Activated naive CD8-positive, alpha-beta T cell (primary cell): Measurements from ENCODE around the gene ADAM12.
"Not testable (repeated sequence)": the region's sequence is repeated elsewhere in the genome, so short reads cannot be mapped to it uniquely, and the experiment has no call there.

Source experiments
- H3K27ac Mint-ChIP-seq: one replicate; pipeline ENCODE4 v1.8.0; 2021; ENCODE audit warnings: mixed read lengths
- H3K27me3 Mint-ChIP-seq: one replicate; pipeline ENCODE4 v1.8.0; 2021; ENCODE audit warnings: mixed read lengths
- H3K36me3 Mint-ChIP-seq: one replicate; pipeline ENCODE4 v1.8.0; 2021; ENCODE audit warnings: mixed read lengths
- H3K4me1 Mint-ChIP-seq: one replicate; pipeline ENCODE4 v1.8.0; 2021; ENCODE audit warnings: low read depth, mixed read lengths
- H3K4me3 Mint-ChIP-seq: one replicate; pipeline ENCODE4 v1.8.0; 2021; ENCODE audit warnings: mild to moderate bottlenecking, mixed read lengths
- H3K9me3 Mint-ChIP-seq: one replicate; pipeline ENCODE4 v1.8.0; 2021; ENCODE audit warnings: low read depth, mixed read lengths

The ADAM12 gene

DNA sequence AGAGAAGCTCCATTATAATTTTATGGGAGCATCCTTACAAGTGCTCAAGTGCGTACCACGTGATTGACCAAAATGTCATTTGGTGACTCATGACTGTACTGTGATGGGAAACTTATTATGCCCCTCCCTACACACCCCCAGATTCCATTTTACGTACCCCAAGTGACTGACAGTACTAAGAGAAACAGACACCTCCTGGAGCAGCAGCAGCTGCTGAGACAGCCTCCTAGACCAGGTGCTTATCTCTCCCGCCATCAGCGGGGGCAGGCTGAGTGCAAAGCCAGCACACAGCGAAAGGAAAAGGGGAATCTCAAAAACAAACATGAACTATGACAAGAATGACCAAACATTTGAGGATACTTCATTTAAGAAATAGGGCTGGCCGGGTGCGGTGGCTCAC is 4.2 kb upstream of the ADAM12 start:
- no peaks in the 10 kb centered on the region for H3K36me3 Mint-ChIP-seq
- H3K27ac Mint-ChIP-seq, result no peak overlapping the region
- peaks cover 5% of the 10 kb centered on the region for H3K27me3 Mint-ChIP-seq
- no peaks in the 10 kb centered on the region for H3K4me1 Mint-ChIP-seq
- H3K9me3 Mint-ChIP-seq, result no peaks in the 10 kb centered on the region
- no peak overlapping the region for H3K4me3 Mint-ChIP-seq

DNA sequence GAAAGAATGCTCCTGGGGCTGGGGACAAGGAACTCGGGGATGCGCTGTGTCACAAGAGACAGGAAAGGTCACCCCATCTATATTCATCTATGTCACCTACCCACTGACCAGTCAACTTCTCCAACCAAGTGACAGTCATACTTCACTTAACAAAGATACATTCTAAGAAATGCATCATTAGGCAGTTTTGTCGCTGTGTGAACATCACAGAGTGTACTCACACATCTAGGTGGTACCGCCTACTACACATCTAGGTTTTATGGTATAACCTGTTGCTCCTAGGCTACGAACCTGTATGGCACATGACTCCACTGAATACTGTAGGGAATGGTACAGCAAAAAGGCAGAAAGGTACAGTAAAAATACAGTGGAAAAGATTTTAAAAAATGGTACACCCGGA is 3.8 kb upstream of the ADAM12 start:
- no peaks in the 10 kb centered on the region for H3K36me3 Mint-ChIP-seq
- H3K4me1 Mint-ChIP-seq, result peaks cover 2% of the 10 kb centered on the region
- no peak overlapping the region for H3K4me3 Mint-ChIP-seq
- H3K27me3 Mint-ChIP-seq, result peaks cover 8% of the 10 kb centered on the region
- H3K27ac Mint-ChIP-seq, result no peak overlapping the region
- no peaks in the 10 kb centered on the region for H3K9me3 Mint-ChIP-seq

DNA sequence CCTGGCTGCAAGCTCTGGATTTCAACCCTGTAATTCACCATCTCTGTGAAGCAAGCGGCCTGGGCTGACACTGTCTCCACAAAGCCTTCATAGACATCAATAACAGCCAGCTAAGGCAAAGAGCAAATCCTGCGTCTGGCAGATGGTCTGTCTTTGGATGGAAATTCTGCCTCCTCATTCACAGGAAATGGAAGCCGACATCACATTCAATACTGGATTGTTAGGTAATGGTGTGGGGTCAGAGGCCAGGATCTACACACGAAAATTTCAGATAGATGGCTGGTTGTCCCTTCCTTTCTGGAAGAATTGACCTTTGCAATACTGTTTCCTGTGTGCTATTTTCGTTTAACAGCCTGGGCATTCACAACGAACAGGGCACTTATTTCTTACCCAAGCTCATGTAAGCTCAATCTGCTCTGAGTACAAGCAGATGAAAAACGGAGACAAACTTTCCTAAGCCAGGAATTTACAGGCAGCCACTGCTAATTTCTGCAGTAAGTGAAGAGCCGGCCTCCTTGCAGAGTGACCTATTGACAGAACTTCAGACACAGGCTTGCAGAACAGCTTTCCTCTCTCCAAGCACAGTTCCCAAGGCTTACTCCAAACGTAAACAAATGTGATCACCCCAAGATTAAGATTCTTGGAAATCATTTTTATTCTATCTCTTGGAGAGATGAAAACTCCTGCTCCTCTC is 3.1 kb upstream of the ADAM12 start:
- Mint-ChIP-seq H3K27me3 (peaks cover 15% of the 10 kb centered on the region), H3K27ac (no peak overlapping the region), H3K4me3 (no peak overlapping the region), H3K36me3 (no peaks in the 10 kb centered on the region), H3K9me3 (no peaks in the 10 kb centered on the region), H3K4me1 (peaks cover 6% of the 10 kb centered on the region)

DNA sequence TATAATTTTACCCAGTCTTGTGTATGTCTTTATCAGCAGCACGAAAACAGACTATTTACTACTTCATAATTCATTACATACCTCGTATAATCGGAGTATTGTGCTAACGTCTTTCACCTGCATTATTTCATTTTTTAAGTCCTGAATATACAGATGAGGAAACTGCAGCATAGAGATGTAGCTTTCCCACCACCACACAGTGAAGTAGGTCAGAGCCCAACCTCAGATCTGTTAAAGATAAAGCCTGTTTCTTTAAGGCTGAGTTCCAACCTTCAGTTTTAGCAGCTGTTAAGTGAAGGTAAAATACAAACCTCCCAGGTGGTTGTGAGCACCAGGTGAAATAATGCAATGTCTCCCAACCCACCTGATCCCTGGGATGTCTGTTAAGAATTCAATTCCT is 2.0 kb upstream of the ADAM12 start:
- Mint-ChIP-seq H3K27ac (no peak overlapping the region), H3K36me3 (no peaks in the 10 kb centered on the region), H3K4me1 (peaks cover 6% of the 10 kb centered on the region), H3K4me3 (no peak overlapping the region), H3K27me3 (peaks cover 24% of the 10 kb centered on the region), H3K9me3 (no peaks in the 10 kb centered on the region)

DNA sequence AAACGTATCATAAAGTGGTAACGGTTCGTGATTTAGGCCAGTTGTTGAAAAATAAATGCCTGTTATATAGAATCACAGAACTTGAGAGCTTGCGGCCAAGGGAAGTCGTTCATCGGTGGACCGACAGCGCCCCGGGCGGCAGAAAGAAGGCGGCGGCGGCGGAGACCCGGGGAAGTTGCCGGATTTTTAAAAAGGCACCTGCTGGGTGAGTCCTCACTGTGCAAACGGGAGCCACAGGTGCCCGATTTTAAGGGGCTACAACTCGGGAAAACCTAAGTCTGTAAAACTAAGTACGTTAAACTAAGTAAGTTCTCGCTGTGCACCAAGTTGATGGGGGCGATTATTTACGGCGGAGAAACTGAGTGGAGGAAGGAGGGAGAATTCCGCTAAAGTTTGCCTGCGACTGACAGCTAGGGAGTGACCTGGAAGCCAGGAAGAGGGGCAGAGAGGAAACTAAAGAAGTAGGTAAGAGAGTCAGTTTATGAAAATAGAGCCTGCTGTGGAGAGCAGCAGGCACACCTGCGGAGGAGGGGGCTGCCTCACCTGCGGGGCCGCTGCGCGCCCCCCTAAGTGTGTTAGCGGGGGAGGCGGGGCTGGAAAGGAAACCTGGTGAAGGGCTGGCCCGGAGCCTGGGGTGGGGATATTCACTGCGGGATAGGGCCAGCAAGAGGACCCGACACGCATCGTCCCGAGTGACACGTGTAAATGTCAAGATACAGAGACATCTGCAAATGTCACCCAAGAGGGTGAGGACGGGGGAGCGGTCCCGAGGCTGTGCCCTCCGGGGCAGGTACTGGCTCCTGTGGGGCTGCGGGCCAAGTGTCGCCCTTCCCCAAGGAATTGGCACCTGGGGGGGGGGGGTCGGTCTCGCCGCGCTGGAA is 996 bp downstream of the ADAM12 start:
- Mint-ChIP-seq H3K27ac (no peak overlapping the region), H3K9me3 (no peaks in the 10 kb centered on the region), H3K4me1 (peaks cover 6% of the 10 kb centered on the region), H3K36me3 (no peaks in the 10 kb centered on the region), H3K27me3 (peaks cover 28% of the 10 kb centered on the region), H3K4me3 (peak overlapping the region; percentile 6)

DNA sequence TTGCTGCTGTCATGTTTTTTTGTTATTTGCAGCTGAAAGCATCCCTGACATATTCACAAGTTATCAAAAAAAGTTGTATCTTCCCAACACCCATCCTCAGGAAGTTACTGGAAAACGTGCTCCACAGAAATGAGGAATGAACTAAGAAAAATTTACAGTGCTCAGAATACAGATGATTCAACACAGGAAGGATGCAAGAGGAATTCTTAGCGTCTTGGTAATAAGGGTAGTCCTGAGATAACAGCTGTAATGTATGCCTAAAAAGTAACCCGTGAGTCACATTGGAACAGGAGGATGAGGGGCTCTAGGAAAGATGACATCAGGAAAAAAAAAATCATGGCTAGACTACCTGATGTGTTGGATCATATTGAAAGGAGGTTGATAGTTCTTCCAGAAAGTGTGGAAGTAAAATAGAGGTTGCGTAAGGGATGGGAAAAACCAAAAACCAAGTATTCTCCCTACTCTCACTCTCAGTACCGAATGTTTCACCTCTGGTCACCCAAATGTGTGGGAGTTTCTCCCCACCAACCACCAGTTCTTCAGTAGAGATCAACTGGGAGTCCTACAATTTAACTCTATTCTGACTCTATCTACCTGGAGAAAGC is 3.9 kb downstream of the ADAM12 start:
- Mint-ChIP-seq H3K27me3 (peaks cover 24% of the 10 kb centered on the region), H3K9me3 (no peaks in the 10 kb centered on the region), H3K4me1 (peaks cover 6% of the 10 kb centered on the region), H3K36me3 (no peaks in the 10 kb centered on the region), H3K27ac (no peak overlapping the region), H3K4me3 (no peak overlapping the region)

DNA sequence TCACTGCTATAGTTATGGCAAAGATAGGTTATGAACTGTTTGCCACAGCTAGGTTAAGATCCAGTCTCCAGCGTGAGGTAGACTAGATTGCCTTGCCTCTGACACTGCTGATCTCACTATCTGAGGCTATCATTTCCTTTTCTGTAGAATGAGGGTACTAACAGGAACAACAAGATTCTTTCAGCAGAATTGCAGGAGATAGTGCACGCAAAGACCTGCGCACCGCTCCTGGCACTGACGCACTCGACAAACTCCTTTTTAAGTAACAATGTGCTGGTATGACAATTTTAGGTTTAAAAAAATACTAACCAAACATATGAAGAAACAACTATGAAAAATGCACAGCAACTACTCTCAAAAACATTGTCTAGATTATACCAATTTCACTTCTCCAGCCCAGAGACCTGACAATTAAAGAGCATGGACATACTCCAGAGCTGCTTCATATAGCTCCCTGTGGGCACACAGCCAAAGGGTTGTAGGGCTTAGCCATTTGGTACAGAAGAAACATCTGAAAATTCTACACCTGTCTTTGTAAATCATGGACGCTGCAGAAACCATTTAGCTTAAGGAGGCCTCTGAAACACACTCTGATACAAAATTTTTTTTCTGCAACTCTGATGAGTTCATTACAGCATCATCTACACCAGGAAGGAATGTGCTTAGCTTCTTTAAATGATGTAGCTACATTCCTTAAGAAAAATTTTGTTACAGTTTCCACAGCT is 7.8 kb downstream of the ADAM12 start:
- H3K4me3 Mint-ChIP-seq, result no peak overlapping the region
- no peaks in the 10 kb centered on the region for H3K36me3 Mint-ChIP-seq
- H3K9me3 Mint-ChIP-seq, result no peaks in the 10 kb centered on the region
- peaks cover 6% of the 10 kb centered on the region for H3K27me3 Mint-ChIP-seq
- H3K27ac Mint-ChIP-seq, result no peak overlapping the region
- no peaks in the 10 kb centered on the region for H3K4me1 Mint-ChIP-seq

DNA sequence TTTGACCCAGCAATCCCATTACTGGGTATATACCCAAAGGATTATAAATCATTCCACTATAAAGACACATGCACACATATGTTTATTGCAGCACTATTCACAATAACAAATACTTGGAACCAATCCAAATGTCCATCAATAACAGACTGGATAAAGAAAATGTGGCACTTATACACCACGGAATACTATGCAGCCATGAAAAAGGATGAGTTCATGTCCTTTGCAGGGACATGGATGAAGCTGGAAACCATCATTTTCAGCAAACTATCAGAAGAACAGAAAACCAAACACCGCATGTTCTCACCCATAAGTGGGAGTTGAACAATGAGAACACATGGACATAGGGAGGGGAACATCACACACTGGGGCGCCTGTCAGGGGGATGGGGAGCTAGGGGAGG is 9.1 kb downstream of the ADAM12 start:
- peaks cover 11% of the 10 kb centered on the region for H3K9me3 Mint-ChIP-seq
- H3K27me3 Mint-ChIP-seq, H3K4me1 Mint-ChIP-seq, H3K4me3 Mint-ChIP-seq, H3K27ac Mint-ChIP-seq, H3K36me3 Mint-ChIP-seq: not testable (repeated sequence)

DNA sequence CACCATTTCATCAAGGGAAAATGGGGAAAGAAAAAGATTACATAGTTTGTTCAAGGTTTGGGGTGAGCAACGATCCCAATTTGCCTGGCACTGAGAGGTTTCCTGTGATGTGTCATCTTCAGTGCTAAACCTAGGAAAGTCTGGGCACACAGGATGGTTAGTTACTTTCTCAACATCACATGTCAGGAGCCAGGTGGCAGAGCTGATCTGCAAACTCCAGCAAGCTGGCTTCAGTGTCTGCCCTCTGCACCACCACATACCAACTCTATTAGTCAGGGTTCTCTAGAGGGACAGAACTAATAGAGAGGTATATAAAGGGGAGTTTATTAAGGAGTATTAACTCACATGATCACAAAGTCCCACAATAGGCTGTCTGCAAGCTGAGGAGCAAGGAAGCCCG is 11.3 kb downstream of the ADAM12 start:
- no peaks in the 10 kb centered on the region for H3K36me3 Mint-ChIP-seq
- H3K4me3 Mint-ChIP-seq, result no peak overlapping the region
- H3K27me3 Mint-ChIP-seq, result no peaks in the 10 kb centered on the region
- H3K4me1 Mint-ChIP-seq, result no peaks in the 10 kb centered on the region
- H3K27ac Mint-ChIP-seq, result no peak overlapping the region
- peaks cover 11% of the 10 kb centered on the region for H3K9me3 Mint-ChIP-seq

DNA sequence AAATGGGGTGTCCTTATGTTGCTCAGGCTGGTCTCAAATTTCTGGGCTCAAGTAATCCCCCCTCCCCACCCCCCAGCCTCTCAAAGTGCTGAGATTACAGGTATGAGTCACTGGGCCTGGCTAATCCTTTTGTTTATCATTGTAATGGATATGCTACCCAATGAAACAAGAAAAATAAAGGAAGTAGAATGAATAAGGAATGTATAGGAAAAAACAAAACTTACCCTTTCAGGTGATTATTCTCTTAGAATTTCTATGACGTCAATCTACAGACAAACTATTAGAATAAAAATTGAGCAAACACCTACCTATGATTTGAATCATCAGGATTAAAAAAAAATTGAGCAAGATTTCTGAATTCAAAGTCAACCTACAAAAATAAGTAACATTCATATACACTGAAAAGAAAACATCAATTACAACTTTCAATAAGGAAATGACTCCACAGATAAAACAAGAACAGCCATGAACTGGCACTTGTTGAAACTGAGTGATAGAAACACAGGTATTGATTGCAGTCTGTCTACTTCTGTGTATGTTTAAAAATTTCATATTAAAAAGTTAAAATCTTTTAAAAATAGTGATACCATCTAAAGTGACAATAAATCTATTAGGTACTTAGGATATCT is 12.2 kb downstream of the ADAM12 start:
- Mint-ChIP-seq H3K27me3 (peaks cover 3% of the 10 kb centered on the region), H3K4me3 (no peak overlapping the region), H3K36me3 (no peaks in the 10 kb centered on the region), H3K27ac (no peak overlapping the region), H3K4me1 (no peaks in the 10 kb centered on the region), H3K9me3 (peaks cover 11% of the 10 kb centered on the region)

DNA sequence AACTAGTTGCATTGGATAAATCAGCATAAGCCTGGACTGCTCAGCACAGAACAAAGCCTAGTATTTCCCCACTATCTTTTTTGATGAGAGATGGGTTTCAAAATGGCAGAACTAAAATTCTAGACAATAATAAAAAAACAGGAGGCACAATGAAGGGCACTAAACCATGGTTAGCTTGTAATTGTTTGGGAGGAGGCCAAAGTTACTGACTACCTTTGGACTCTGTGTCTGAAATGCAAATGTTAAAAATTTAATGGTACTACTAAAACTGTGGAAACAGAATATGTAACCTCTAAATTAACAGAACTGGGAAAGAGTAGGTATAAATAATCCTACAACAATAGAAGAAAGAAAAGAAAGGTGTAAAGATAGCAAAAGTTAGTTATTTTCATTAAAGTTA is 13.0 kb downstream of the ADAM12 start:
- Mint-ChIP-seq H3K9me3 (peaks cover 11% of the 10 kb centered on the region), H3K4me1 (no peaks in the 10 kb centered on the region), H3K27ac (no peak overlapping the region), H3K4me3 (no peak overlapping the region), H3K36me3 (no peaks in the 10 kb centered on the region), H3K27me3 (peaks cover 3% of the 10 kb centered on the region)

DNA sequence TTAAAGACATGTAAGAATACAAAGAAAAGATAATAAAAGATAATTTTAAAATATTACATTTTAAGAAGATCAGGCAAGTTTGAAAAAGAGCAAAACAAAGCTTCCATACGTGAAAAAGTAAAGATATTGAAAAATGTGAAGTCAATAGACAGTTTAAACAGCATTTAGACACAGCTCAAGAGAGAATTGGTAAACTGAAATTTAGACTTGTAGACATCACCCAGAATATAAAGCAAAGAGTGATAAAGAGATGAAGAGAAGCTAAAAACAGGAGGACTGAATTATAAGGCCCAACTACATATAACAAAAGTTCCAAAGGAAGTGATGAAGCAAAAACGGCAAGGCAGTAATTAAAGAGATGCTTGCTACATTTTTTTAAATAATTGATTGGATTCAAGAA is 13.8 kb downstream of the ADAM12 start:
- Mint-ChIP-seq H3K4me3 (no peak overlapping the region), H3K27ac (no peak overlapping the region), H3K4me1 (no peaks in the 10 kb centered on the region)

DNA sequence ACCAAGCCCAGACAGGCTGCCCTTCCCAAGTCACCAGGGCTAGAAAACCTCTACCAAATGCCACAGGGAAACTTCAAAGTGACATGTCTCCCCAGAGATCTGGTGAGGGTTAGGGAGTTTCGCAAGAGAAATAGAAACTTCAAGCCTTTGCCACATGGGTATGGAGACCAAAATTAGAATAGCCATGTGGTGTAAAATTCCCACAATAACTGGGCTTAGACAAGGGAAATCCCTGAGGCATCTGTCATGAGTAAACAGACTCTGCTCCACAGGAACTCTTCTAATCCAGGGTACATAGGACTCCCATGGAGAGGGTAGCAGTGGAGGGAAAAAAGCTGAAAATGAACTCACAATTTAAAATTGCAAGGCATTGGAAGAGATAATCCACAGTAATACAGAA is 14.3 kb downstream of the ADAM12 start:
- peaks cover 3% of the 10 kb centered on the region for H3K27me3 Mint-ChIP-seq
- no peak overlapping the region for H3K4me3 Mint-ChIP-seq
- no peaks in the 10 kb centered on the region for H3K36me3 Mint-ChIP-seq
- H3K27ac Mint-ChIP-seq, result no peak overlapping the region
- peaks cover 11% of the 10 kb centered on the region for H3K9me3 Mint-ChIP-seq
- H3K4me1 Mint-ChIP-seq, result no peaks in the 10 kb centered on the region

More for the DNA sequence above, 13.8 kb downstream of the ADAM12 start:
- peaks cover 11% of the 10 kb centered on the region for H3K9me3 Mint-ChIP-seq
- no peaks in the 10 kb centered on the region for H3K36me3 Mint-ChIP-seq
- peaks cover 3% of the 10 kb centered on the region for H3K27me3 Mint-ChIP-seq

DNA sequence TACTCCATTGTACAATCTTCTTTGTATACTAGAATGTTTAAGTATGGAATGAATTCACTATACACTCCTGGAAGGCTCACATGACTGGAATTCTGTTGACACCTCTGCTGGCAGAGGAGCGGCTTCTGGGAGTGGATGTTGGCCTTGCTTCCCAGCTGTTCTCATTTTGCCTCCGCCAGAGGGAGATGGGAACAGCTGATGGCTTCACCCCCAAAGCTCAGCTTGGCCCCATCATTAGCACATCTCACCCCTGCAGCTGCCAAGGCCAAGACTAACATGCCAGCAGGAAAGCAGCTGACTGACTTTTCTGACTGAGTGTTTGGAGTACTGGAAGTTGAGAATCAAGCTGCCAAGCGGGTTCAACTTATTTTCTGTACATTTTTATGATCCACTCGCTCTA is 15.1 kb downstream of the ADAM12 start:
- Mint-ChIP-seq H3K36me3 (no peaks in the 10 kb centered on the region), H3K9me3 (peaks cover 11% of the 10 kb centered on the region)

More for the DNA sequence above, 15.1 kb downstream of the ADAM12 start:
- no peak overlapping the region for H3K4me3 Mint-ChIP-seq
- H3K4me1 Mint-ChIP-seq, result no peaks in the 10 kb centered on the region
- no peak overlapping the region for H3K27ac Mint-ChIP-seq
- peaks cover 3% of the 10 kb centered on the region for H3K27me3 Mint-ChIP-seq
